Measurements from ENCODE around the gene OBI1.

DNA sequence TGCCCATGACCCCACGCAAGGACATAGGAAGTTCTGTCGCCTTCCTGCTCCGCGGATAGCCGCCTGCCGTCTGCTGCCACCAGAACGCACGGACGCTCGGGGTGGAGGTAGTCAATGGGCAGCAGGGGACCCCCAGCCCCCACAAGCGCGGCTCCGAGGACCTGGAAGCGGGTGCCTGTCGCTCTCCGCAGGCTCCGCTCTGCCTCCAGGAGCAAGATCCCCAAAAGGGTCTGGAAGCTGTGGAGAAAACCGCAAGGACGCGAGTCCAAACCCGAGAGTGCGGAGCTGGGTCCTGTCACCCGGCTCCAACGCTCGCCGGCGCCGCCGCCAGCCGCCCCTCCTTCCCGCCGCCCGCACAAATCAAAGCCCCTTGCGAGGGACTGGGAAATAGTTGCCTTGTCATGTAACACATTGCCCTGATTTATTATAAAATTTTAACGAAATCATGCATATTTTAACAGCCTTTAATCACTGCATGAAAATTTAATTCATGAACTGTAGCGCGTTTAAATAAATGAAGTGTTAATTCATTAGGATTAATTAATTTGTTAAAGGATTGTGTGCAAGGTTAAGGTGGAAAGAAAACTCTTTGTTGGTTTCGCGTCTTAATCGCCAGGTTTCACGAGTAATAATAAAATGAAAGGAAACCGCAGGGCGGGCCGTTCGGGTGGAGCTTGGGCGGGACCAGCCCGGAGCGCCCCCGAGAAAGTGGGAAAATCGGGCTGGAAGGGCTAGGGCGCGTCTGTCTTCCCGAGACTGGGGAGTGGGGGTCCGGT lies 50.1 kb downstream of the OBI1 start:
- TF ChIP-seq SIN3A (IDR thresholded peaks at IDR 0.05; ENCODE audit: low read depth) (no peak), CTCF (IDR thresholded peaks at IDR 0.05 in 2 of 3, conservative IDR thresholded peaks at IDR 0.05 in 1 of 3; ENCODE audit: borderline replicate concordance in 1 of 3, insufficient read depth in 1 of 3, low read depth in 2 of 3, low read length in 2 of 3) (no peak), MAX (IDR thresholded peaks at IDR 0.05) (no peak), POLR2AphosphoS5 (IDR thresholded peaks at IDR 0.05; ENCODE audit: low read depth, low read length) (no peak), POLR2A (IDR thresholded peaks at IDR 0.05; ENCODE audit: borderline replicate concordance, extremely low read depth, insufficient read depth, insufficient read length) (no peak), TCF7L2 (IDR thresholded peaks at IDR 0.05; ENCODE audit: borderline replicate concordance, extremely low read depth, insufficient read depth, insufficient read length) (no peak), CBX3 (IDR thresholded peaks at IDR 0.05; ENCODE audit: low read depth) (no peak), ZNF274 (IDR thresholded peaks at IDR 0.05; ENCODE audit: low read depth, low read length) (no peak), JUND (IDR thresholded peaks at IDR 0.05) (no peak), EZH2 (IDR thresholded peaks at IDR 0.05) (no peak), EZH2phosphoT487 (IDR thresholded peaks at IDR 0.05; ENCODE audit: borderline replicate concordance) (no peak)
